ENCODE results near the gene TMEM183A.

The TMEM183A gene

GRCh38 chr1:203031467-203031866 lies 24.3 kb downstream of the TMEM183A start:
- DNase-seq: no peak

- no peak for DNase-seq
Measured at GRCh38 chr1:203033287-203033686, 26.1 kb downstream of the TMEM183A start.

- DNase-seq: no peak
Measured at GRCh38 chr1:203033917-203034316, 26.7 kb downstream of the TMEM183A start.

- DNase-seq: no peak
Measured at GRCh38 chr1:203034422-203035110, 27.4 kb downstream of the TMEM183A start.

DNA sequence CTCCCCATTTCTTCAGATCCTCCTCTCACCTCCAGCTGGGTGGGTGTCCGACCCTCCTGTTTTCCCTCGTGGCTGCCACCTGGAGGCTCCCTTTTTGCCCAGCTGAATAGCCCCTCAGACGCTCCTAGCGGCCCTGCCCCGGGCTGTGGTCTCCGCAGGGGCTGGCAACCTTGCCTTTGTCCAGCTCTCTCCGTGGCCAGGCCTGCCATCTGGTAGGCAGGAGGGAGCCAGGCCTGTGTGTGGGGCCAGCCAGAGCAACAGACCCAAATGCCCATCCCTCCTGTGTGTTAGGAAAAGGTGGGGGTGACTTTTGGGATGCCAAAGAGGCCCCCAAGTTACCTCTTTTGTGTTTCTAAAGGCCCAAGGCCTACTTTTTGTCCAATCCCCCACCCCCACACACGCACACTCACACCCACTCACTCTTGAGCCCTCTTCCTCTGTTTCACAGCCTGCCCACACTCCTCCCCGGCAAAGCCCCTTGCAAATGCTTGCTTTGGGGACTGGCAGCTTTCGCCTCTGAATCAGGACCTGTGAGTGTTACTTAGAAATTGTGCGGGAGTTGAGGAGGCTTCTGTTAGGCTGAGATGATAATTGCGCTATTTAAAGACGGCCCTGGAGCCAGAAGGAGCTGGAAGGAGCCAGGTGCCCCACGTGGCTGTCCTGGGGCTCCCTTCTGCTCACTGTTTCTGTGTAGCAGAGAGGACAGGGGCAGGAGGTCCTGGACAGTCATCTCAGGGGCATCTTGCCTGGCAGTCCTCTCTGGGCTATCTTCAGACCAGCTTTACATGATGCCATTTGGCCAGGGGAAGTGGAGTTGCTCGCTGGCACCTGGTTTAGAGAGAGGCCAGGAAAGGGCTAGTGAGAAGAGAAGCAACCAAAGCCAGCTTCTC lies 28.2 kb downstream of the TMEM183A start:
- no peak for DNase-seq

- DNase-seq: no peak
Measured at GRCh38 chr1:203036135-203036534, 29.0 kb downstream of the TMEM183A start.

- no peak for DNase-seq
Measured at GRCh38 chr1:203036537-203036936, 29.4 kb downstream of the TMEM183A start.

- no peak for DNase-seq
Measured at GRCh38 chr1:203037509-203038190, 30.5 kb downstream of the TMEM183A start.

DNA sequence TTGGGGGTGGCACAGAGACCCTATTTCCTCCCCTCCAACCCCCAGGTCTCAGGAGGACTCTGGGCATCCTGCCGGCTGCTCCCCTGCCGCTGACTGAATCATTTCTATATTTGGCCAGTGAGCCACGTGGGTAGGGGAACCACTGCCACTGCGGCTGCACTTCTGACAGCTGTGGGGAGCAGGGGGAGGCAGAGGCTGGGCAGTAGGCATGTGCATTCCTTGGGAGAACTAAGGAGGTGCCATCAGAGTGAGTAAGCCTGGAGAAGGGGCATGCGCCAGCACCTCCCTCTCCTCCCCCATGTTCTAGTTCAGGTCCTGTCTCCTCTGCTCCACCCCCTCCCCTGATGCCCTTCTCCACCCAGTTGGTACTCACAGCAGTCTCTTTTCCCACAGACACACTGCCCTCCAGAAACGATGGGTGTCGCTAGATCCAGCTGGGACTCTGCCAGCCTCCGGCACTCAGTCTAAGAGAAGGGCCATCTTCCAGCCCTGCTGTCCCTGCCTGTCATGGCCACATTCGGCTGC lies 31.1 kb downstream of the TMEM183A start:
- peak; percentile 59 for DNase-seq

GRCh38 chr1:203038891-203039608 lies 31.9 kb downstream of the TMEM183A start:
- DNase-seq: peak; percentile 65

- DNase-seq: no peak
Measured at GRCh38 chr1:203039609-203040512, 32.7 kb downstream of the TMEM183A start.

DNA sequence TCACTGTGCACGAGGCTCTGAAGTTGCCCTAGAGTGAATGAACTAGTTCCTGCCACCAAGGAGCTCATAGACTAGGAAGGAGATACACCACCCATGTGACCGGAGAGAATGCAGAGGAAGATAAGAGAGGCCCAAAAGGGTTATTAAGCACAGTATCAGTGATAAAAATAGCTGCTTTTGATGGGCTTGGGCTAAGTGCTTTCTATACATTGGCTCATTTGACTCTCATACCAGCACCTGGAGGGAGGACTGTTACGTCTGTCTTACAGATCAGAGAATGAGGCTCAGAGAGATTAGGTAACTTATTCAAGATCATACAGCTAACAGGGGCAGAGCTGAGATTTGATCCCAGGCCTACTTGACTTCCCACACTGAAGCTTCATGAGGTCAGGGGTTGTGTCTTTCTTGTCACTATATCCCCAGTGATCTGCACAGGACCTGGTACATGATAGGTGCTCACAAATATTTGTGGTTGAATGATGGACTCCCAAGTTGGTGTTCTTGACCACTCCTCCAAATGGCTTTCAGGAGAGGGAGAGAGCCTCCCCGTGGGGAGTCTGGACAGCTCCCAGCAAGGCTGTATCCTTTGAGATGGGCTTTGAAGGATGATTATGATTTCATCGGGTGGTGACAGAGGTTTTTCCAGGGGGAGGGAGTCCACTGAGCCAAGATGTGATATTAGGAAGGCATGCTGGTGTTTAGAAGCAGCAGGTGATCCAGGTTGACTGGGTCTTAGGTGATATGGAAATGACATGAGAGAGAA lies 33.5 kb downstream of the TMEM183A start:
- no peak for DNase-seq

- no peak for DNase-seq
Measured at GRCh38 chr1:203041351-203041932, 34.3 kb downstream of the TMEM183A start.

DNA sequence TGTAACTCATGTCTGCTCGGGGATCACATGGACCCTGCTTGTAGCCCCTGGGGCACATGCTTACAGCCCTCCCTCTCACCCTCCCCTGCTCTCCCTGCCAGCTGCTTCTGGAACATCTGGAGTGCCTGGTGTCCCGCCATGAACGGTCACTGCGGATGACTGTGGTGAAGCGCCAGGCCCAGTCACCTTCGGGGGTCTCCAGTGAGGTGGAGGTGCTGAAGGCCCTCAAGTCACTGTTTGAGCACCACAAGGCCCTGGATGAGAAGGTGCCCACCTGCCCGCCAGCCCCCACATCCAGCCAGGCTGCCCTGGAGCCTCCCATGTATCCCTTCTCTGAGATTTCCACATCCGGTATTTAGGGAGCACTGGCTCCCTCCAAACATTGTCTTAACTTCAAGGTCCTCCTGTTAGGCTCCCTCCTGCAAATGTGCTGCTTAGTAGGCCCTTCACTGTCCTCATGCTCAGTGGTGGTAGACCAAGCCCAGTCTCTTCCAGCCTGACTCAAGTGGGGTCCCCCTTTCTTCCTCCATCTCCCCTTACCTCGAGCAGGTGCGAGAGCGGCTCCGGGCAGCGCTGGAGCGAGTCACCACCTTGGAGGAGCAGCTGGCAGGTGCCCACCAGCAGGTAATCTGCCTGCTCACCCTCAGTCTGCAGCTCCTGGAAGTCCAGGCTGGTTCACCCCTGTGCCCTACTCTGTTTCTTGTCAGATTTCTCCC lies 36.8 kb downstream of the TMEM183A start:
- DNase-seq: no peak

GRCh38 chr1:203044546-203045250 lies 37.5 kb downstream of the TMEM183A start:
- no peak for DNase-seq

DNA sequence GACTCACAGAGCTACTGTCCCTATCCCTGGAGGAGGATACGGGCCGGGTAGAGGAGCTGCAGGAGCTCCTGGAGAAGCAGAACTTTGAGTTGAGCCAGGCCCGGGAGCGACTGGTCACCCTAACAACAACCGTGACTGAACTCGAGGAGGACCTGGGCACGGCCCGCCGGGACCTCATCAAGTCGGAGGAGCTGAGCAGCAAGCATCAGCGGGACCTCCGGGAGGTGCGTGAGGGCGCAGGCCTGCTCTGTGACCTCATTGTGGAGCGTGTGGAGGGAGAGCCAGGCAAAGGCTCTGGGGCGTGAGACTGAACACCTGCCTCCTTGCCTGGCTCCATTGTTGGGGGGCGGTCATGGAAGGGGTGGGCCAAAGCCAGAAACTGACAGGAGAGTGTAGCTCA lies 38.2 kb downstream of the TMEM183A start:
- no peak for DNase-seq

DNA sequence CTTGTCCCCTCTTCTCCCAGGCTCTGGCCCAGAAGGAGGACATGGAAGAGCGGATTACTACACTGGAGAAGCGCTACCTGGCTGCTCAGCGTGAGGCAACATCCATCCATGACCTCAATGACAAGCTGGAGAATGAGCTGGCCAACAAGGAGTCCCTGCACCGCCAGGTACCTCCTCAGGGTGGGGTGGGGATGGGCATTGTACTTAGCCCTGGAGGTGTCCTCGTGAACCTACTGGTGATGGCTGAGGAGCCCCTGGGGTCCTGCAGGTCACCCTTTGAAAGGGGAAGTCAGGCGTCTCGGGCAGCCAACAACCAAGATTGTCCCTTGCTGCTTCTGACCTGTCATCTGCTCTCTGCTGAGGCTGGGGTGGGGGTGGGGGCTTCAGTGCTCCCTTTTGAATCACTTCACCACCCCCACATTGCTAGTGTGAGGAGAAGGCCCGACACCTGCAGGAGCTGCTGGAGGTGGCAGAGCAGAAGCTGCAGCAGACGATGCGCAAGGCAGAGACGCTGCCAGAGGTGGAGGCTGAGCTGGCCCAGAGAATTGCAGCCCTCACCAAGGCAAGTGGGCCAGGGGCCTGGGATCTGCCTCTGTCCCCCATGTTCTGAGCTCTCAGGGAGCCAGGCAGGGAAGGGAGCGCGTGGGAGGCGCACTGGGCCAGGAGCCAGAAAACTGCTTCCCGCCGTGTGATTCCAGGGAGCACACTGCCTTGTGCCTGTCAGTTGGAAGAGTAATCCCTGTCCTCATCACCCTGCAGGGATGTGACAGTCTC lies 38.8 kb downstream of the TMEM183A start:
- no peak for DNase-seq
